HepG2 (cell line): ENCODE data around the gene RPL37. TPM values are rescaled to one million over a fixed set of nuclear protein-coding genes. Genes with fewer than 3 reads are reported as not detected.

Source experiments
- CENPT ChIP-seq: sonication (generic); formaldehyde crosslinking; IDR thresholded peaks from 2 replicates; pipeline ENCODE4 v1.8.0; 2022; ENCODE audit warnings: low read depth, mild to moderate bottlenecking, moderate library complexity, missing genetic modification reagents
- EEA1 ChIP-seq: sonication (generic); formaldehyde crosslinking; IDR thresholded peaks from 2 replicates; pipeline ENCODE4 v1.5.1; 2020; ENCODE audit warnings: mild to moderate bottlenecking, missing genetic modification reagents, borderline replicate concordance
- HES4 ChIP-seq: sonication (generic); formaldehyde crosslinking; IDR thresholded peaks from 2 replicates; pipeline ENCODE4 v1.9.0; 2021; ENCODE audit warnings: mild to moderate bottlenecking, missing genetic modification reagents, borderline replicate concordance
- HIVEP1 ChIP-seq: sonication (generic); formaldehyde crosslinking; IDR thresholded peaks from 2 replicates; pipeline ENCODE4 v1.4.0; 2020; ENCODE audit warnings: mild to moderate bottlenecking, missing genetic modification reagents
- JUND ChIP-seq: sonication (generic); formaldehyde crosslinking; IDR thresholded peaks from 2 replicates; pipeline ENCODE4 v1.8.0; 2022; ENCODE audit warnings: mild to moderate bottlenecking, missing genetic modification reagents
- KAT8 ChIP-seq: IDR thresholded peaks from 2 replicates; pipeline ENCODE4 v1.6.1; 2016; ENCODE audit warnings: missing genetic modification reagents, missing compliant biosample characterization
- KLF12 ChIP-seq: sonication (generic); formaldehyde crosslinking; IDR thresholded peaks from 2 replicates; pipeline ENCODE4 v1.4.0; 2020; ENCODE audit warnings: missing genetic modification reagents, borderline replicate concordance
- KLF15 ChIP-seq: sonication (generic); formaldehyde crosslinking; IDR thresholded peaks from 2 replicates; pipeline ENCODE4 v1.8.1; 2023; ENCODE audit warnings: borderline replicate concordance, mild to moderate bottlenecking, inconsistent platforms, missing genetic modification reagents, mixed read lengths
- KMT2B ChIP-seq: IDR thresholded peaks from 2 replicates; pipeline ENCODE4 v1.6.1; 2016; ENCODE audit warnings: missing genetic modification reagents, missing compliant biosample characterization
- LCORL ChIP-seq, 2 experiments: fragments of 450-650 bp in 1 of 2; sonication (generic) in 1 of 2; formaldehyde crosslinking in 1 of 2; IDR thresholded peaks; 2 replicates each; pipeline versions ENCODE4 v1.5.0 to v1.6.1; 2017 to 2020; ENCODE audit warnings: antibody characterized with exemption in 1 of 2, missing genetic modification reagents in 1 of 2
- NCOR1 ChIP-seq: fragments of 200-600 bp; sonication (generic); IDR thresholded peaks from 2 replicates; pipeline ENCODE4 v1.7.0; 2017; ENCODE audit warnings: antibody characterized with exemption, low read length, borderline replicate concordance
- RORA ChIP-seq: sonication (generic); formaldehyde crosslinking; IDR thresholded peaks from 2 replicates; pipeline ENCODE4 v1.5.0; 2020; ENCODE audit warnings: mild to moderate bottlenecking, missing genetic modification reagents, moderate library complexity
- SIX1 ChIP-seq: sonication (generic); formaldehyde crosslinking; IDR thresholded peaks from 2 replicates; pipeline ENCODE4 v1.4.0; 2020; ENCODE audit warnings: missing genetic modification reagents, borderline replicate concordance
- TCF7L2 ChIP-seq: IDR thresholded peaks from 2 replicates; pipeline ENCODE4 v1.6.1; 2011; ENCODE audit warnings: mild to moderate bottlenecking, low read depth, low read length, moderate library complexity
- ZFP41 ChIP-seq: sonication (generic); formaldehyde crosslinking; IDR thresholded peaks from 2 replicates; pipeline ENCODE4 v1.4.0; 2020; ENCODE audit warnings: mild to moderate bottlenecking, missing genetic modification reagents, borderline replicate concordance
- ZNF180 ChIP-seq: sonication (generic); formaldehyde crosslinking; IDR thresholded peaks from 2 replicates; pipeline ENCODE4 v1.4.0; 2020; ENCODE audit warnings: low read depth, missing genetic modification reagents, borderline replicate concordance
- ZNF326 ChIP-seq: sonication (generic); formaldehyde crosslinking; IDR thresholded peaks from 2 replicates; pipeline ENCODE4 v1.4.0; 2020; ENCODE audit warnings: missing genetic modification reagents, borderline replicate concordance
- ZNF44 ChIP-seq: sonication (generic); formaldehyde crosslinking; IDR thresholded peaks from 2 replicates; pipeline ENCODE4 v1.5.1; 2020; ENCODE audit warnings: mild to moderate bottlenecking, missing genetic modification reagents
- ZNF451 ChIP-seq: sonication (generic); formaldehyde crosslinking; IDR thresholded peaks from 2 replicates; pipeline ENCODE4 v1.5.0; 2020; ENCODE audit warnings: mild to moderate bottlenecking, missing genetic modification reagents
- ZNF484 ChIP-seq: sonication (generic); formaldehyde crosslinking; IDR thresholded peaks from 2 replicates; pipeline ENCODE4 v1.5.1; 2020; ENCODE audit warnings: mild to moderate bottlenecking, low read depth, missing genetic modification reagents, borderline replicate concordance
- ZNF577 ChIP-seq: sonication (generic); formaldehyde crosslinking; IDR thresholded peaks from 2 replicates; pipeline ENCODE4 v1.4.0; 2020; ENCODE audit warnings: mild to moderate bottlenecking, low read depth, missing genetic modification reagents, borderline replicate concordance
- ZNF598 ChIP-seq: sonication (generic); formaldehyde crosslinking; IDR thresholded peaks from 2 replicates; pipeline ENCODE4 v1.5.1; 2020; ENCODE audit warnings: mild to moderate bottlenecking, missing genetic modification reagents, borderline replicate concordance
- ZNF746 ChIP-seq: sonication (generic); formaldehyde crosslinking; IDR thresholded peaks from 2 replicates; pipeline ENCODE4 v1.8.0; 2022; ENCODE audit warnings: mild to moderate bottlenecking, missing genetic modification reagents
- ZNF776 ChIP-seq: sonication (generic); formaldehyde crosslinking; IDR thresholded peaks from 2 replicates; pipeline ENCODE4 v1.4.0; 2020; ENCODE audit warnings: mild to moderate bottlenecking, missing genetic modification reagents
- ZSCAN31 ChIP-seq: sonication (generic); formaldehyde crosslinking; IDR thresholded peaks from 2 replicates; pipeline ENCODE4 v1.5.0; 2020; ENCODE audit warnings: low read depth, mild to moderate bottlenecking, missing genetic modification reagents
- polyA plus RNA-seq, 8 experiments: library from polyadenylated mRNA; depleted of rRNA in 3 of 8; stranded (reverse) in 7 of 8; unstranded in 1 of 8; fragments of >200 nt; fragmentation: Illumina TruSeq in 4 of 8; extraction: Trizol in 4 of 8; gene quantifications; 2 replicates each; pipeline versions ENCODE4 v1.2.1 to v1.2.3, GENCODE V29; 2011 to 2016; ENCODE audit warnings: low read depth in 4 of 8, missing spikeins in 1 of 8, mixed read lengths in 1 of 8; ENCODE audit not compliant: insufficient read depth in 1 of 8
- total RNA-seq, 5 experiments: library from RNA; depleted of rRNA; stranded (reverse); fragments of >200 nt; fragmentation: Illumina TruSeq; extraction: Trizol; gene quantifications; 2 replicates each; pipeline ENCODE4 v1.2.3, GENCODE V29; 2016; ENCODE audit warnings: low read depth in 1 of 5
- TF ChIP-seq, protein P1 (sequence below): fragments of 450-650 bp; IDR thresholded peaks from 2 replicates; pipeline ENCODE4 v1.6.1; 2016
- TF ChIP-seq, protein P2 (sequence below): sonication (generic); formaldehyde crosslinking; IDR thresholded peaks from 2 replicates; pipeline ENCODE4 v1.4.0; 2020; ENCODE audit warnings: low read depth, mild to moderate bottlenecking, missing genetic modification reagents

RPL37 gene
- total and polyA plus RNA-seq, 2 of the 13 experiments (the other 11 are each of a cell fraction or from before 2014, with no cell fraction given) = 1,981 to 3,367 TPM

DNA sequence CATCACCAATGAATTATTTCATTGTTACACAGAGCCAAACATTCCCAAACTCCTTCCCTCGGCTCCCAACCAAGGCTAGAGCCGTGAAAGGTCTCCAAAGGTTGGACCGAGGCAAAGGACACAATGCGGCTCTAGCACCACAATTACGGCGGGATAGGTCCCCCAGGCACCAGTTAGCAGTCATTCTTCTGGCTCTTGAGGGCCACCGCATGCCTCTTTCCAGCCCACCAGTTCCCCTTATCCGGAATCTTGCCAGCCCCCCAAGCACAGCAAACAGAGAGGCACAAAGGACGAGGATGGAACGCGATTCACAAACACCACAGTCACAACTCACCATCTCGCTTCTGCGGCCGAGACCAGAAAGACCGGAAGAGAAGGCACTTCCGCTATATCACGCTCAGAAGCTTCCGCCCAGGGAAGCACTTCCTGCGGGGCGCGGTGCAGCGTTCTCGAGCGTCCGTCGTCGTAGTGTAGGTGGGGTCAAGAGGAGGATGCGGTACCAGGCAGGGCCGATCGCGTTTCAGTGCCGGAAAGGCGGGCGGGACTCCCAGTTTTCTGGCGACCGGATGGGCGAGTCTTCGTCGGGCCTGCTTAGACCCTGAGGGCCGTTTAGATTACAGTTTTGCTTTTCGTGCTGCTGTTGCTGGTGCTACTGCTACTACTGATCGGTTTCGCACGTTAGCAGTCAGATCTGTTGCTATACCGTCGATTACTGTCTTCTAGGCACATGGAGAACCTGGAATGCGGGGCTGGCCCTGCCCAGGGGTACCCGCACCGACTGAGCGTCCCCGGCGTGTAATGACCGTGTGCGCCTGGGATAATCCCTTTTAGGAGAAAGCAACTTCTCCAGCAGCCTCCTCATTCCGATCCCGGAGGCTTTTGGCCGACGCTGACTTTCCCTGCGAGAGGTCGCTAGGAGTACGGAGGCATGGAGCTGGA lies at the start of gene RPL37 (continued):
- no peak; the same call in 1 of the 2 replicates for TF ChIP-seq HES4
- TF ChIP-seq, protein P1, sequence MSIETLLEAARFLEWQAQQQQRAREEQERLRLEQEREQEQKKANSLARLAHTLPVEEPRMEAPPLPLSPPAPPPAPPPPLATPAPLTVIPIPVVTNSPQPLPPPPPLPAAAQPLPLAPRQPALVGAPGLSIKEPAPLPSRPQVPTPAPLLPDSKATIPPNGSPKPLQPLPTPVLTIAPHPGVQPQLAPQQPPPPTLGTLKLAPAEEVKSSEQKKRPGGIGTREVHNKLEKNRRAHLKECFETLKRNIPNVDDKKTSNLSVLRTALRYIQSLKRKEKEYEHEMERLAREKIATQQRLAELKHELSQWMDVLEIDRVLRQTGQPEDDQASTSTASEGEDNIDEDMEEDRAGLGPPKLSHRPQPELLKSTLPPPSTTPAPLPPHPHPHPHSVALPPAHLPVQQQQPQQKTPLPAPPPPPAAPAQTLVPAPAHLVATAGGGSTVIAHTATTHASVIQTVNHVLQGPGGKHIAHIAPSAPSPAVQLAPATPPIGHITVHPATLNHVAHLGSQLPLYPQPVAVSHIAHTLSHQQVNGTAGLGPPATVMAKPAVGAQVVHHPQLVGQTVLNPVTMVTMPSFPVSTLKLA = peak; percentile 43; the same call in 1 of the 2 replicates
- no peak for TF ChIP-seq NCOR1
- TF ChIP-seq JUND (CRISPR knock-in tag) = peak; percentile 39; the same call in 1 of the 2 replicates
- peak; percentile 90 for TF ChIP-seq HIVEP1 (CRISPR knock-in tag)
- TF ChIP-seq CENPT (CRISPR knock-in tag) = 0 out of 2 replicates have a peak, but pooled peaks have one; percentile 13
- TF ChIP-seq ZNF451 (CRISPR knock-in tag) = no peak
- TF ChIP-seq ZNF577 (CRISPR knock-in tag) = no peak
- no peak for TF ChIP-seq ZNF44 (CRISPR knock-in tag)
- TF ChIP-seq ZFP41 (CRISPR knock-in tag) = no peak; the same call in 1 of the 2 replicates
- TF ChIP-seq KLF12 = peak; percentile 95
- TF ChIP-seq ZNF484 (CRISPR knock-in tag) = 0 out of 2 replicates have a peak, but pooled peaks have one; percentile 20
- no peak for TF ChIP-seq ZNF326
- TF ChIP-seq ZSCAN31 (CRISPR knock-in tag) = peak; percentile 69; the same call in 1 of the 2 replicates
- TF ChIP-seq, protein P2, sequence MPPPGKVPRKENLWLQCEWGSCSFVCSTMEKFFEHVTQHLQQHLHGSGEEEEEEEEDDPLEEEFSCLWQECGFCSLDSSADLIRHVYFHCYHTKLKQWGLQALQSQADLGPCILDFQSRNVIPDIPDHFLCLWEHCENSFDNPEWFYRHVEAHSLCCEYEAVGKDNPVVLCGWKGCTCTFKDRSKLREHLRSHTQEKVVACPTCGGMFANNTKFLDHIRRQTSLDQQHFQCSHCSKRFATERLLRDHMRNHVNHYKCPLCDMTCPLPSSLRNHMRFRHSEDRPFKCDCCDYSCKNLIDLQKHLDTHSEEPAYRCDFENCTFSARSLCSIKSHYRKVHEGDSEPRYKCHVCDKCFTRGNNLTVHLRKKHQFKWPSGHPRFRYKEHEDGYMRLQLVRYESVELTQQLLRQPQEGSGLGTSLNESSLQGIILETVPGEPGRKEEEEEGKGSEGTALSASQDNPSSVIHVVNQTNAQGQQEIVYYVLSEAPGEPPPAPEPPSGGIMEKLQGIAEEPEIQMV (CRISPR knock-in tag) = peak; percentile 87
- peak; percentile 22; the same call in 1 of the 2 replicates for TF ChIP-seq ZNF598 (CRISPR knock-in tag)
- no peak; the same call in 1 of the 2 replicates for TF ChIP-seq KLF15 (CRISPR knock-in tag)
- TF ChIP-seq KAT8 (CRISPR knock-in tag) = peak; percentile 100
- TF ChIP-seq EEA1 = peak; percentile 61; the same call in 1 of the 2 replicates
- peak; percentile 89 for TF ChIP-seq ZNF776 (CRISPR knock-in tag)
- TF ChIP-seq LCORL (IDR thresholded peaks at IDR 0.05) = peak; percentile 58; the same call in 1 of the 2 replicates
- TF ChIP-seq LCORL (CRISPR knock-in tag; IDR thresholded peaks at IDR 0.05) = peak; percentile 81
- peak; percentile 31; the same call in 1 of the 2 replicates for TF ChIP-seq ZNF746
- no peak for TF ChIP-seq TCF7L2
- peak; percentile 97 for TF ChIP-seq KMT2B (CRISPR knock-in tag)
- TF ChIP-seq SIX1 (CRISPR knock-in tag) = peak; percentile 82; the same call in 1 of the 2 replicates
- no peak; the same call in 1 of the 2 replicates for TF ChIP-seq RORA (CRISPR knock-in tag)
- TF ChIP-seq ZNF180 = no peak
